ENCODE measurements around the gene ELFN1. TPM values are rescaled to one million over a fixed set of nuclear protein-coding genes. Genes with fewer than 3 reads are reported as not detected.

The ELFN1 gene
- total and polyA plus RNA-seq, 9 of the 15 experiments (the other 6 are each of a cell fraction or from before 2014, with no cell fraction given), result 0.04 to 0.64 (median 0.18) TPM; not detected in 2

- TF ChIP-seq CHD7 (IDR thresholded peaks at IDR 0.05; ENCODE audit: low read depth, low read length) (no peak), TRIM25 (IDR thresholded peaks at IDR 0.05; ENCODE audit: borderline replicate concordance) (no peak), SP1 (CRISPR knock-in tag; IDR thresholded peaks at IDR 0.05) (no peak), PHB (CRISPR knock-in tag; IDR thresholded peaks at IDR 0.05) (no peak), ZNF23 (CRISPR knock-in tag; IDR thresholded peaks at IDR 0.05) (no peak), IFI16 (CRISPR knock-in tag; IDR thresholded peaks at IDR 0.05) (no peak), ZNF408 (CRISPR knock-in tag; IDR thresholded peaks at IDR 0.05; ENCODE audit: low read depth) (no peak), TGIF2 (CRISPR knock-in tag; IDR thresholded peaks at IDR 0.05) (no peak; the same call in 1 of the 2 replicates), ZNF324 (CRISPR knock-in tag; IDR thresholded peaks at IDR 0.05) (no peak), NCOA2 (IDR thresholded peaks at IDR 0.05; ENCODE audit: partially characterized antibody in 2 of 2) (no peak), LCOR (CRISPR knock-in tag; IDR thresholded peaks at IDR 0.05) (peak; percentile 78), HNRNPH1 (optimal IDR thresholded peaks at IDR 0.05; ENCODE audit: low read depth, low read length) (no peak), ZNF239 (CRISPR knock-in tag; IDR thresholded peaks at IDR 0.05) (no peak)
Measured at GRCh38 chr7:1741751-1742554, 71.9 kb downstream of the ELFN1 start (continued).
